Breast epithelium (tissue), 3 donors: Measurements from ENCODE around the gene KCNN3.

Source experiments
- CTCF ChIP-seq, 3 donors: fragments of 450-650 bp; IDR thresholded peaks; one replicate each; pipeline ENCODE4 v1.5.1; 2016 to 2017; ENCODE audit warnings: antibody characterized with exemption in 3 of 3, mild to moderate bottlenecking in 3 of 3, moderate library complexity in 3 of 3
- POLR2AphosphoS5 ChIP-seq, 3 donors: sonication (generic); formaldehyde crosslinking; IDR thresholded peaks; one replicate each; pipeline ENCODE4 v1.6.1; 2017; ENCODE audit warnings: antibody characterized with exemption in 3 of 3

- TF ChIP-seq CTCF (IDR thresholded peaks at IDR 0.05) (no peak), POLR2AphosphoS5 (IDR thresholded peaks at IDR 0.05) (no peak)
Observed at GRCh38 chr1:154755858-154756730, 114.0 kb downstream of the KCNN3 start.
